ENCODE results near the gene LRTM2. TPM values are rescaled to one million over a fixed set of nuclear protein-coding genes. Genes with fewer than 3 reads are reported as not detected.

LRTM2 gene
- total RNA-seq, 2 experiments from 2014 or later: not detected

Other genes with a start within 250 kb of the LRTM2 start
- gene FBXL14, start 226.0 kb upstream of the LRTM2 start, total RNA-seq: 10 to 100 TPM; 27.5 to 28.9 TPM
- not detected for gene WNT5B, start 191.3 kb upstream of the LRTM2 start, total RNA-seq
- gene ADIPOR2, start 129.5 kb upstream of the LRTM2 start, total RNA-seq: 10 to 100 TPM; 64.4 to 68.3 TPM
- 1 to 10 TPM; 6.8 to 7.0 TPM for gene CACNA2D4, start 98.1 kb downstream of the LRTM2 start, total RNA-seq
- 10 to 100 TPM; 12.8 to 13.3 TPM for gene DCP1B, start 183.9 kb downstream of the LRTM2 start, total RNA-seq
- gene CACNA1C, start 232.4 kb downstream of the LRTM2 start, total RNA-seq: under 1 TPM; 0.08 TPM

Measured in activated CD8-positive, alpha-beta T cell treated with anti-CD3 and anti-CD28 coated beads, Interleukin-2, amount 10 ng/mL, durations not matched to agents 7 days and 5 days (primary cell).